ENCODE results near the gene TRIM28.

Gene TRIM28

DNA sequence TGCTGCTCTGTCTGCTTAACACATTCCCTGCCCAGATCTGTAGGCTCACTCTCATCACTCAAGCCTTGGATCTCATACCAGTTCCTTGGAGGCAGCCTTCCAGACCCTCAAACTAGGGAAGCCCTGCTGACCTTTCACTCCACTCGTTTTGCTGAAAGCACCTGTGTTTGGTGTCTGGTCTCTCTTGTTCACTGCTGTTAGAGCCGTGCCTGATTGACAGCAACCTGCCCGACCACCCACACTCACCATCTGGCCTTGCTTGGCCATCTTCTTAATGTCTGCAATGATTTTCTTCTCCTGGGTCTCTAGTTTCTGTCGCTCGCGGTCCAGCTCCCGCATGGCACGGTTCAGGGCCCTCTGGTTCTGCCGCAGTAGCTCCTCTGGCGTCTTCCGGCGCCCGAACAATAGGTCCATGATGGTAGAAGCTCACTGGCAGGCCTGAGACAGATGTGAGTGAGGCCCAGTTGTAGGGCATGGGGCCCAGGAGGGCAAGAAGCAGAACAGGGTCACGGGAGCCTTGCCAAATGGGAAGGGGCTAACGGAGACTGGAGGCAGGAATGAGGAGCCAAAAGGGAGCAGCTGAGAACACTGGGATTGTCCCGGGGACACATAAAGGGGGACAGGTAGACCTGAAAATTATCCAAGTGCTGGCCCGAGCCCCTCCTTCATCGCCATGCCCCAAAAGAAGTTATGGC, 10.1 kb downstream of the TRIM28 start:
- no peak for TF ChIP-seq EGR1 (IDR thresholded peaks at IDR 0.05)
- no peak for TF ChIP-seq CEBPB (IDR thresholded peaks at IDR 0.05)
- TF ChIP-seq RAD21 (IDR thresholded peaks at IDR 0.05; ENCODE audit: low read depth), result no peak
- TF ChIP-seq TEAD4 (IDR thresholded peaks at IDR 0.05), result no peak
- no peak for TF ChIP-seq YY1 (IDR thresholded peaks at IDR 0.05; ENCODE audit: low read depth)
- TF ChIP-seq EP300 (IDR thresholded peaks at IDR 0.05; ENCODE audit: borderline replicate concordance), result no peak
- TF ChIP-seq, protein P1, sequence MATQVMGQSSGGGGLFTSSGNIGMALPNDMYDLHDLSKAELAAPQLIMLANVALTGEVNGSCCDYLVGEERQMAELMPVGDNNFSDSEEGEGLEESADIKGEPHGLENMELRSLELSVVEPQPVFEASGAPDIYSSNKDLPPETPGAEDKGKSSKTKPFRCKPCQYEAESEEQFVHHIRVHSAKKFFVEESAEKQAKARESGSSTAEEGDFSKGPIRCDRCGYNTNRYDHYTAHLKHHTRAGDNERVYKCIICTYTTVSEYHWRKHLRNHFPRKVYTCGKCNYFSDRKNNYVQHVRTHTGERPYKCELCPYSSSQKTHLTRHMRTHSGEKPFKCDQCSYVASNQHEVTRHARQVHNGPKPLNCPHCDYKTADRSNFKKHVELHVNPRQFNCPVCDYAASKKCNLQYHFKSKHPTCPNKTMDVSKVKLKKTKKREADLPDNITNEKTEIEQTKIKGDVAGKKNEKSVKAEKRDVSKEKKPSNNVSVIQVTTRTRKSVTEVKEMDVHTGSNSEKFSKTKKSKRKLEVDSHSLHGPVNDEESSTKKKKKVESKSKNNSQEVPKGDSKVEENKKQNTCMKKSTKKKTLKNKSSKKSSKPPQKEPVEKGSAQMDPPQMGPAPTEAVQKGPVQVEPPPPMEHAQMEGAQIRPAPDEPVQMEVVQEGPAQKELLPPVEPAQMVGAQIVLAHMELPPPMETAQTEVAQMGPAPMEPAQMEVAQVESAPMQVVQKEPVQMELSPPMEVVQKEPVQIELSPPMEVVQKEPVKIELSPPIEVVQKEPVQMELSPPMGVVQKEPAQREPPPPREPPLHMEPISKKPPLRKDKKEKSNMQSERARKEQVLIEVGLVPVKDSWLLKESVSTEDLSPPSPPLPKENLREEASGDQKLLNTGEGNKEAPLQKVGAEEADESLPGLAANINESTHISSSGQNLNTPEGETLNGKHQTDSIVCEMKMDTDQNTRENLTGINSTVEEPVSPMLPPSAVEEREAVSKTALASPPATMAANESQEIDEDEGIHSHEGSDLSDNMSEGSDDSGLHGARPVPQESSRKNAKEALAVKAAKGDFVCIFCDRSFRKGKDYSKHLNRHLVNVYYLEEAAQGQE (IDR thresholded peaks at IDR 0.05; ENCODE audit: low read depth), result no peak
- TF ChIP-seq CREB1 (IDR thresholded peaks at IDR 0.05; ENCODE audit: low read depth), result no peak
- TF ChIP-seq TCF12 (IDR thresholded peaks at IDR 0.05; ENCODE audit: low read depth), result no peak
- no peak for TF ChIP-seq TAF1 (IDR thresholded peaks at IDR 0.05; ENCODE audit: low read depth)
- TF ChIP-seq FOXM1 (IDR thresholded peaks at IDR 0.05; ENCODE audit: borderline replicate concordance, low read depth), result no peak
- no peak for TF ChIP-seq ZBTB7A (IDR thresholded peaks at IDR 0.05; ENCODE audit: low read depth)
- TF ChIP-seq MAX (IDR thresholded peaks at IDR 0.05), result no peak
- TF ChIP-seq NFIC (IDR thresholded peaks at IDR 0.05), result no peak
- TF ChIP-seq, protein P2, sequence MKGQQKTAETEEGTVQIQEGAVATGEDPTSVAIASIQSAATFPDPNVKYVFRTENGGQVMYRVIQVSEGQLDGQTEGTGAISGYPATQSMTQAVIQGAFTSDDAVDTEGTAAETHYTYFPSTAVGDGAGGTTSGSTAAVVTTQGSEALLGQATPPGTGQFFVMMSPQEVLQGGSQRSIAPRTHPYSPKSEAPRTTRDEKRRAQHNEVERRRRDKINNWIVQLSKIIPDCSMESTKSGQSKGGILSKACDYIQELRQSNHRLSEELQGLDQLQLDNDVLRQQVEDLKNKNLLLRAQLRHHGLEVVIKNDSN (IDR thresholded peaks at IDR 0.05), result no peak

DNA sequence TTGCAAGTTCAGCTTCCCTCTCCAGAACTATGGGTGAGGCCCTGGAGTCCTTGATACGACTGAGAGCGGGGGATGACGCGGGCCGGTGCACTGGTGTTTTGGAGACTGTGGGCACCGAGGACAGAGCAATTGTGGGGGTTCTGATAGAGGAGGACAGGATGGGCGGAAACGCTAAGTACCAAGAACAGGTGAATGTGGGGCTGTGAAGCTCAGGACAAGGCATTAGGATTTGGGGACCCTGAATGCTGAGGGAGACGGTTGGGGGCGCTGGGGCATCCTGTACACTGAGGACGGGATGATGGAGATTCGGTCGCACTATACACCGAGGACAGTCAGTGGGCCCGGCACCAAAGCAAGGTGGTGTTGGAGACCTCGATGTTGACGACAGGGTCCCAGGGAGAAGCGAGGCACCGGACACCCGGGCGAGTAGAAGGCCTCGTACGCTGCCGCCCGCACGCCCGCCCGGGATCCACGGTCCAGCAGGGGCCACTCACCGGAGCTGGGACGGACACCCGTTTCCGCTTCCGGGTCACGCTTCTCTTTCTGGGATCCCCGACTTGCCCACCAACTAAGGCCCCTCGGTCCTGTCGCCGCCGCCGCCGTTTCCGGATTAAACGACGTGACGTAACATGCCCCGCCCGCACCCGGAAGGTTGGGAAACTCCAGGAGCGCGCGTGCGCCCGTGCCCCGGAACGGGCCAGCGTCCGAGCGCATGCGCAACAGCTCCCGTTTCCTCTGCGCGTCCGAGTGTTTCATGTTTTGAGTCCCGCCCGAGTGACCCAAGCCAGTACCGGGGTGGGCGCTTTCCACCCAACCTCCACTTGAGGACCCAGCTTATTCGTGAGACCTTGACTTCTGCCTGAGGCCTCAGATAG, 10.9 kb downstream of the TRIM28 start, which contains the start of gene CHMP2A:
TSS of gene CHMP2A (minus strand) at position 612 of the 875 bp plus-strand sequence. CDS start 893 bp downstream, outside the sequence.
- peak; percentile 51; the same call in 1 of the 2 replicates for TF ChIP-seq EP300 (IDR thresholded peaks at IDR 0.05; ENCODE audit: borderline replicate concordance)
- TF ChIP-seq MAX (IDR thresholded peaks at IDR 0.05), result peak; percentile 52
- 0 out of 2 replicates have a peak, but pooled peaks have one; percentile 17 for TF ChIP-seq NFIC (IDR thresholded peaks at IDR 0.05)
- TF ChIP-seq FOXM1 (IDR thresholded peaks at IDR 0.05; ENCODE audit: borderline replicate concordance, low read depth), result no peak
- TF ChIP-seq RAD21 (IDR thresholded peaks at IDR 0.05; ENCODE audit: low read depth), result no peak
- TF ChIP-seq TCF12 (IDR thresholded peaks at IDR 0.05; ENCODE audit: low read depth), result peak; percentile 79; the same call in 1 of the 2 replicates
- TF ChIP-seq CEBPB (IDR thresholded peaks at IDR 0.05), result peak; percentile 89
- TF ChIP-seq, protein P1 (IDR thresholded peaks at IDR 0.05; ENCODE audit: low read depth), result no peak
- peak; percentile 79 for TF ChIP-seq CREB1 (IDR thresholded peaks at IDR 0.05; ENCODE audit: low read depth)
- TF ChIP-seq ZBTB7A (IDR thresholded peaks at IDR 0.05; ENCODE audit: low read depth), result peak; percentile 87
- TF ChIP-seq TEAD4 (IDR thresholded peaks at IDR 0.05), result peak; percentile 48
- peak; percentile 70 for TF ChIP-seq YY1 (IDR thresholded peaks at IDR 0.05; ENCODE audit: low read depth)
- TF ChIP-seq TAF1 (IDR thresholded peaks at IDR 0.05; ENCODE audit: low read depth), result peak; percentile 69
- TF ChIP-seq, protein P2 (IDR thresholded peaks at IDR 0.05), result peak; percentile 54
- TF ChIP-seq EGR1 (IDR thresholded peaks at IDR 0.05), result no peak

DNA sequence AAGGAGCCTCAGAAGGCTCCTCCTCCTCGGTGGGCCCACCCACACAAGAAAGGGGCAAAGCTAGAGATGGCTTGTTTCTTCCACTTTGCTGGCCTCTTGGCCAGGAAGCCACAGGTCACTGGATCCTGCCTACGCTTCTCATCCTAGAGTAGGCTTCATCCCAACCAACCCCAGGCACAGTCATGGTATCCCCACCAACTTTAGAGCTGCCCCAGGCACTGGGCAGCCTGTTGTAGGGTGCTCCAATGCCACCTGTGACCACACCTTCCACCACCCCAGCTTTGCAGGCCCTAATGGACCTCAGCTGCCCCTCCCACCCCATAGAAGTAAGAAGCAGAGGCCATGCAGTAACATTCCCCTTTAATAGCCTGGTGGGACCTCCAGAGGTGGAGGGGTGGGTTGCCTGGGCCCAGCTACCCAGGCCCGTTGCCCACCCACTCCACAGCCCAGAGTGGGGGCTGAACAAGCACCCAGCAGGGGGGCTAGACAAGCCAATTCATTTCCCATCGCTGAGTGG, 11.6 kb downstream of the TRIM28 start:
- TF ChIP-seq CREB1 (IDR thresholded peaks at IDR 0.05; ENCODE audit: low read depth) (no peak), NFIC (IDR thresholded peaks at IDR 0.05) (no peak), RAD21 (IDR thresholded peaks at IDR 0.05; ENCODE audit: low read depth) (no peak), TAF1 (IDR thresholded peaks at IDR 0.05; ENCODE audit: low read depth) (no peak), YY1 (IDR thresholded peaks at IDR 0.05; ENCODE audit: low read depth) (no peak), EP300 (IDR thresholded peaks at IDR 0.05; ENCODE audit: borderline replicate concordance) (no peak), ZBTB7A (IDR thresholded peaks at IDR 0.05; ENCODE audit: low read depth) (no peak), TCF12 (IDR thresholded peaks at IDR 0.05; ENCODE audit: low read depth) (no peak), EGR1 (IDR thresholded peaks at IDR 0.05) (no peak), MAX (IDR thresholded peaks at IDR 0.05) (no peak), TEAD4 (IDR thresholded peaks at IDR 0.05) (no peak), CEBPB (IDR thresholded peaks at IDR 0.05) (no peak)

DNA sequence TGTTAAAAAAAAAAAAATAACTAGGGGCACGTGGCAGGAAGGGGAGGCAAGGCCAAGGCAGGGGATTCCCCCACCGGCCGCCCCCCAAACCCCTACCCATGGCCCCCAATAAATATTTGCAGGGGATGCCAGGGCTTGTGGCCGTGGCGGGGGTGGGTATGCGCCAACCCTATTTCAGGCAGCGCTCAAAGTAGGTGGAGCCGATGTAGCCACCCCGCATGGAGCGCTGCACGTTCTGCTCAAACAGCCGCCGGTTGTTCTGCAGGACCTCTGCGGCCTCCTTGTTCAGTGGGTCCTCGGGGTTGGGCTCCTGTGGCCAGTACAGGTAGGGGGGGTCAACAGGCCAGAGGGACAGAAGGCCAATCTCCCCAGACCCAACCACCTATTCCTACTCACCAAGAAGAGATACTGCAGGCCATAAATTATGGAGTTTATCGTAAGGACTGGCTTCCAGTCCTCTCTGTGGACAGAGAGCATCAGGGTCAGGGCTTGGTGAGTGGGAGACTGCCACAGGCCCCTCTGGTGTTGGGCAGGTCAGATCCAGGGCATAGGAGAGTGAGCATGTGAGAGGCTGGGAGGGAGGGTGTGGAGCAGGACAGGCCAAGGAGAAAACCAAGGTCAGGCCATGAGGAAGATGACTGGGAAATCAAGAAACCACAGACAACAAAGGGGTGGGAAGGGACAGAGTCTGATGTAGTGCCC, 12.2 kb downstream of the TRIM28 start:
- TF ChIP-seq CREB1 (IDR thresholded peaks at IDR 0.05; ENCODE audit: low read depth) (no peak), TEAD4 (IDR thresholded peaks at IDR 0.05) (no peak), YY1 (IDR thresholded peaks at IDR 0.05; ENCODE audit: low read depth) (no peak), NFIC (IDR thresholded peaks at IDR 0.05) (no peak), RAD21 (IDR thresholded peaks at IDR 0.05; ENCODE audit: low read depth) (no peak), TCF12 (IDR thresholded peaks at IDR 0.05; ENCODE audit: low read depth) (no peak), ZBTB7A (IDR thresholded peaks at IDR 0.05; ENCODE audit: low read depth) (no peak), FOXM1 (IDR thresholded peaks at IDR 0.05; ENCODE audit: borderline replicate concordance, low read depth) (no peak), MAX (IDR thresholded peaks at IDR 0.05) (no peak), TAF1 (IDR thresholded peaks at IDR 0.05; ENCODE audit: low read depth) (no peak), EP300 (IDR thresholded peaks at IDR 0.05; ENCODE audit: borderline replicate concordance) (no peak), CEBPB (IDR thresholded peaks at IDR 0.05) (no peak), EGR1 (IDR thresholded peaks at IDR 0.05) (no peak)
- TF ChIP-seq, protein P1 (IDR thresholded peaks at IDR 0.05; ENCODE audit: low read depth), result no peak
- TF ChIP-seq, protein P2 (IDR thresholded peaks at IDR 0.05), result no peak
